IMR-90 (cell line): ENCODE data around the gene KCNIP3.

Experiments used
- BHLHE40 ChIP-seq: fragments of 150-350 bp; IDR thresholded peaks from 2 replicates; pipeline ENCODE4 v1.6.1; 2016; ENCODE audit warnings: mild to moderate bottlenecking, low read depth, low read length
- MAFK ChIP-seq: IDR thresholded peaks from 2 replicates; pipeline ENCODE4 v1.6.1; 2012; ENCODE audit warnings: low read depth, low read length, improper control_type of control experiment
- MAZ ChIP-seq: IDR thresholded peaks from 2 replicates; pipeline ENCODE4 v1.6.1; 2012; ENCODE audit warnings: low read depth, mild to moderate bottlenecking, low read length, improper control_type of control experiment, moderate library complexity, borderline replicate concordance
- MXI1 ChIP-seq: IDR thresholded peaks from 2 replicates; pipeline ENCODE4 v1.6.1; 2012; ENCODE audit warnings: low read depth, mild to moderate bottlenecking, low read length, moderate library complexity, borderline replicate concordance
- POLR2A ChIP-seq: IDR thresholded peaks from 2 replicates; pipeline ENCODE4 v1.6.1; 2012; ENCODE audit warnings: mild to moderate bottlenecking, low read depth, low read length
- SMC3 ChIP-seq: fragments of 150-350 bp; IDR thresholded peaks from 2 replicates; pipeline ENCODE4 v1.6.1; 2016; ENCODE audit warnings: low read depth, mild to moderate bottlenecking, antibody characterized with exemption, low read length, moderate library complexity
- TF ChIP-seq, protein P1 (sequence below): conservative IDR thresholded peaks from 2 replicates; pipeline ENCODE4 v1.5.1; 2012; ENCODE audit warnings: mild to moderate bottlenecking, low read depth, low read length, improper control_type of control experiment

DNA sequence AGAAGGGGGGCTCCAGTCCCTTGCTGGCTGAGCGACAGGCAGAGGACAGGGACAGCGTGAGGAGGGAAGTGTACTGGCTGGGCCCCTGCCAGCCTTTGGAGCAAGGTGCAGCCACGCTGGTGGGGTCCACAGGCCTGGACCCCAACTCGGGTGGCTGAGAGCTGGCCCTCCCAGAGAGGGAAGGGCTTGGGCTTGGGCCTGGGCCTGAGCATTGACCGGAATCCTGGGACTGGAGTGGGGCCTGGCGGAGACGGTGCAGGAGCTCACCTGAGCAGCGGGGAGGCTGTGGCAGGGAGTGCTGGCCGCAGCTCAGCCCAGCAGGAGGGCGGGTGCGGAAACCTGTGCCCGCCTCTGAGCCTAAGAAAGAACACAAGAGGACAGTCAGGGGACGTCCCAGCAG, 27.9 kb downstream of the KCNIP3 start:
- TF ChIP-seq, protein P1, sequence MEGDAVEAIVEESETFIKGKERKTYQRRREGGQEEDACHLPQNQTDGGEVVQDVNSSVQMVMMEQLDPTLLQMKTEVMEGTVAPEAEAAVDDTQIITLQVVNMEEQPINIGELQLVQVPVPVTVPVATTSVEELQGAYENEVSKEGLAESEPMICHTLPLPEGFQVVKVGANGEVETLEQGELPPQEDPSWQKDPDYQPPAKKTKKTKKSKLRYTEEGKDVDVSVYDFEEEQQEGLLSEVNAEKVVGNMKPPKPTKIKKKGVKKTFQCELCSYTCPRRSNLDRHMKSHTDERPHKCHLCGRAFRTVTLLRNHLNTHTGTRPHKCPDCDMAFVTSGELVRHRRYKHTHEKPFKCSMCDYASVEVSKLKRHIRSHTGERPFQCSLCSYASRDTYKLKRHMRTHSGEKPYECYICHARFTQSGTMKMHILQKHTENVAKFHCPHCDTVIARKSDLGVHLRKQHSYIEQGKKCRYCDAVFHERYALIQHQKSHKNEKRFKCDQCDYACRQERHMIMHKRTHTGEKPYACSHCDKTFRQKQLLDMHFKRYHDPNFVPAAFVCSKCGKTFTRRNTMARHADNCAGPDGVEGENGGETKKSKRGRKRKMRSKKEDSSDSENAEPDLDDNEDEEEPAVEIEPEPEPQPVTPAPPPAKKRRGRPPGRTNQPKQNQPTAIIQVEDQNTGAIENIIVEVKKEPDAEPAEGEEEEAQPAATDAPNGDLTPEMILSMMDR, result no peak
- TF ChIP-seq MXI1 (no peak), MAZ (no peak), MAFK (no peak), BHLHE40 (no peak), POLR2A (no peak), SMC3 (no peak)
